GM19438 (cell line): ENCODE data around the gene C1orf167.

Experiments
- ATAC-seq: cut with Tn5 transposase; IDR thresholded peaks from one replicate; pipeline ENCODE4 v1.9.1; 2021; ENCODE audit warnings: low read depth; ENCODE audit not compliant: unreplicated experiment

C1orf167 gene

GRCh38 chr1:11759791-11760190 is 2.2 kb upstream of the C1orf167 start:
- ATAC-seq = no peak

- no peak for ATAC-seq
These were observed 708 bp upstream of the C1orf167 start for GRCh38 chr1:11761285-11761684.

DNA sequence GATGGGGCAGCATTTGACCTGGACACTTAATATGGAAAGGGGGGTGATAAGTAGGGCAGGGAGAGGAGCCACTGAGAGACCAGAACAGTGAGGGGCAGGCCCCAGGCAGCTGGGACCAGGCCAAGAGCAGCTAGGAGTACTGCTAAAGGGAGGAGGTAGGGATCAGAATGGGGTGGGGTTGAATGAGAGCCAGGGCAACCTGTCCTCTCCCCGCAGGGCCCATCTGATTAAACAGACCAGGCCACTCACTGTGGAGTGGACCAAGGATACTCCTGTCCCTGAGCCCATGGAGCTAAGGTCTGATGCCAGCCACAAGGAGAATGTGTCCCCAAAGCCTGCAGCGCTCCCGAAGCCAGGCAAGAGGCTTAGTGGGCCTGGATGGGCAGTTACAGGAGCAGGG is 2.1 kb downstream of the C1orf167 start:
- ATAC-seq = no peak

GRCh38 chr1:11764519-11764918 is 2.5 kb downstream of the C1orf167 start:
- ATAC-seq = no peak

DNA sequence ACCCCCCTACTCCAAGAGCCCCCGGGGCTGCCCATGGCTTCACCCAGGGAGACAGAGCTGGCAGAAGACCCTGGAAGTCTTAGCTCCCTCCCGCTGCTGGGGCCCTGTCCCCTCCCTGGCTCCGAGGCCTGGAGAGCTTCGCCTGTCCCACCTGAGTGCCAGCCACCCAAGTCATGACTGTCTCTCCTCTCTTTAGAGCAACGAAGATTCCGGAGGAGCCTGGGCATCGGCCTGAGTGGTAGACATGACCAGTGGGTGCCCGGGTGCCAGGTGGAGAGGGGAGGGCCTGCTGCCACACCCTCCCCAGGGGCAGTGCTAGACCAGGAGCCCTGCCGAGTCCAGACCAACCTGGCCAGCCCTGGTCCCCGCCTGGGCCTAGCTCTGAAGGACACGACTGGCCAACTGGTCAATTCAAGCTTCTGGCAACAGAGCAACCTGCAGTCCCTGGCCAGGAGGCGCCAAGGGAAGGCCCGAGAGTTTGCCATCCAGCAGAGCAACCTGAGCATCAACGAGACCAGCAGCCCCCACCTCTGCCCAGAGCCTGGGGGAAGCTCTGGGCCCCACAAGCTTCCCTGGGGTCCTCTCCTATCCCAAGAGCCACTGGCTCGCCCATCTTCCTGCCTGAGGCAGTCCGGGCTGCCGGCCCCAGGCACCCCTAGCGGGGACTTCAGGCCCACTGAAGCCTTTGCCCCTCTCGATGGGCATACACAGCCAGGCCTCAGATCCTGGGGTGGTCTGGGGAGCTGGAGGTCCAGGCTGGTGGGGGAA is 3.9 kb downstream of the C1orf167 start:
- no peak for ATAC-seq

GRCh38 chr1:11766429-11766776 is 4.4 kb downstream of the C1orf167 start:
- ATAC-seq = no peak

DNA sequence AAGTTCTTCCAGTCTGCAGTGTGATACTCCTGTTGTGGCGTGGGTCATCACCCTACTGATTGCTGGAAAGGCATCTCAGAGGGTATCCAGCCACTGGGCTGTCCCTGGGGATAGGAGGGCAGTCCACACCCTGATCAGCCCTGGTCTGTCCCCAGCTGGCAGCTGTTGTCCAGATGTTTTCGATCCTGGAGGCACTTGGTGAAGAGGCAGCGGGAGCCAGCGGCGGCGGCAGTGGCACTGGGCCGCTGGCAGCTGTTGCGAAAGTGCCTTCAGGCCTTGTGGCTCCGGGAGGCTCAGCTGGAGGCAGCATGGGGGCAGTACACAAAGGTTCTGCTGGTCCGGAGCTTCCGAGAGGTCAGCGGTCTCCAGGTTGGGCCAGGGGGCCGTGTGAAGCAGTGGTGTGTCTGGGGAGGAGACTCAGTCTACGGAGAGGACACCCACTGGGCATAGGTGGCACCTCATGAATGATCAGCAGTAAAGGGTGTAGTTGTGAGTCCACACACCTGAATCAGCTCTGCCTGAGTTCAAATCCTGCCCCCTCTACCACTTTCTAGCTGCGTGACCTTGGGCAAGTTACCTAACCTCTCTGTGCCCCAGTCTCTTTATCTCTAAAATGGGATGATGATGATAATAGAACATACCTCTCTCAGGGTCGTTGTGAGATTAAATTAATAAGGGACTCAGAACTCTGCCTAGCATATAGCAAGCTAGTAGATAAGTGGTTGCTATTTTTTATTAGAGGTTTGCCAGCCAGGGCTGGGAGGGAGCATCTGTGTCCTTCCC is 6.1 kb downstream of the C1orf167 start:
- no peak for ATAC-seq

DNA sequence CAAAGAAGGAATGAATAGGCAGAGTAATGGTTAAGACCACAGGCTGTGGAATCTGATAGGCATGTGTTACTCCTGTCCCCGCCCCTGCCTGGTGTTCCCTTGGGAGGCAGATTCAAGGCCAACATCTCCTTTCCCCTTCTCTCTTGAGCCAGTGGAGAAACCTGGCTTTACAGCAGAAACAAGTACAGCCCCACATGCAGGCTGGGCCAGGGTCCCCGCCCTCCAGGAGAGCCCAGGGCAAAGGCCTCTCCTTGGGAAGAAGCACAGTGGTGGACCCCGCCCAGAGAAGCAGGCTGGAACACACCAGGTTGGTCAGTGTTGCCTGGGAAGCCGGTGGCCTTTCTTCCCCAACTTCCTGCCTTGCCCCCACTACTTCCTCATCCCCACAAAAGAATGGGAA is 6.8 kb downstream of the C1orf167 start:
- no peak for ATAC-seq

- no peak for ATAC-seq
These were observed 7.3 kb downstream of the C1orf167 start for GRCh38 chr1:11769274-11769673.

DNA sequence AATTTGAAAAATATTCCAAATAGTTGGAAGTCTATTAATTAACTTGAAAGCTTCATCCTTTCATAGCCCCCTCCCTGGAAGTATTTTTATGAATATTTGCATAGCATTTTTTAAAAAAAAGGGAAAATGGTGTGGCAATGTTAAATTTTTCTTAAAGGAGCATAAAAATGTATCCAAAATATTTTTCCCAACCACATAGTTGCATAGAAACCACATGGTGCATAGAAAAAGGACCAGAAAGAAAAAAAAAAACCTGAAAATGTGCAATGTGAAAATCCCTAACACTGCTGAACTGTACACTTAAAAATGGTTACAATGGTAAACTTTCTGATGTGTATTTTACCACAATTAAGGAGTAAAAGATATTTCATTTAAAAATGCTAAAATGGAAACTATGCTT is 8.0 kb downstream of the C1orf167 start:
- no peak for ATAC-seq

GRCh38 chr1:11771481-11772043 is 9.6 kb downstream of the C1orf167 start:
- no peak for ATAC-seq

DNA sequence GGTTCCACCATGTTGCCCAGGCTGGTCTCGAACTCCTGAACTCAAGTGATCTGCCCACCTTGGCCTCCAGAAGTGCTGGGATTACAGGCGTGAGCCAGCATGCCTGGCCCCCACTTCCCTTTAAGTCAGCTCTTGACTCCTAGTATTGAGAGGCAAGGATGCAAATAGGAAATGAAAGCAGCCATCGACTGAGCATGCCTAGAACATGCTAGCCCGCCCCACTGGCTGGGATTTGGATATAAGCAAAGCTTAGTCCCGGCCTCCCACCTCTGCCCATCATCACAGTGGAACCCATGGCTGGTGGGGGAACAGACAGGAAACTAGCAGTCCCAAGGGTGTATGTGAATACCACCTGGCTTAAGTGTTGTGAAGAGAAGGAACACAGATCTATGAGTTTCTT is 10.5 kb downstream of the C1orf167 start:
- ATAC-seq = no peak

- ATAC-seq = no peak
These were observed 12.8 kb downstream of the C1orf167 start for GRCh38 chr1:11774753-11775152.

DNA sequence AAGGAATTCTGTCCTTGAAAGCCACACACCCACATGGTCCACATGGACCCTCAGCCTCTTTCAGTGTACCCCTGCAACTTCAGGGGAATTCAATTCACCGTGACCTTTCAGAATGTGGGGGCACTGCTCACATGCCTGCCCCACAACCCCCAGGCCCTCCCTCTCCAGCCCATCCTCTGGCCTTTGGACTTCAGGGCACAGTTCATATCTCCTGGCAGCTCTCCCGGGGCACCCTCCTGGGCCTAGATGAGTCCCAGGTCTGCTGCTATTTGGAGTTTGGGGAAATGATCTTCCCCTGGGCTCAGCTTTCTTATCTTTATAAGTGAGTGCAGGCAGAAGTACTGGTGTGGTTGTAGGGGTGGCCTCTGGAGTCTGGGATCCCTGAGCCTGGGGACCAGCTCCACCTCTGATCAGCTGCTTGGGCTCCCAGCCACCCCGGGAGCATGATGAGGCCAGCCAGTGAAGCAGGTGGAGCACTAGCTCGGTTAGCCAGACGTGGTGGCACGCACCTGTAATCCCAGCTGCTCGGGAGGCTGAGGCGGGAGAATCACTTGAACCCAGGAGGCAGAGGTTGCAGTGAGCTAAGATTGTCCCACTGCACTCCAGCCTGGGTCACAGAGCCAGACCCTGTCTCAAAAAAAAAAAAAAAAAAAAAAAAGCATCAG is 15.8 kb downstream of the C1orf167 start:
- ATAC-seq = no peak

DNA sequence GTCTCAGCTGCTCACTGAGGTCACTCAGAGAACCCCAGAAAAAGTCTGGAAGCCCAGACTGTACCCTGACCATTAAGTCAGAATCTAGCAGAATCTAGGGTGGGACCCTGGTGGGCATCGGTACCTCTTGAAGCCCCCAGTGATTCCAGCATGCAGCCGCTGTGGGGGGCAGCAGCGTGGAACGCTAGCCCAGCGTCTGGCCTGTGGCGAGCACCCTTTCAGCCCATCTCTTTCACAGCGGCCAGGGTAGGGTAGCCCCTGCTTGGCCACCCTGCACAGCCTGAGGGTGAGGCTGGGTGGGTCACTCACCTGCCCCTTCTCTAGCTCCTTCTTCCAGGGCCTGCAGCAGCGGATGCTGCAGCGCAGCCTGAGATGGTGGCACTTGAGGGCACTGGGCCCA is 16.3 kb downstream of the C1orf167 start:
- ATAC-seq = no peak

DNA sequence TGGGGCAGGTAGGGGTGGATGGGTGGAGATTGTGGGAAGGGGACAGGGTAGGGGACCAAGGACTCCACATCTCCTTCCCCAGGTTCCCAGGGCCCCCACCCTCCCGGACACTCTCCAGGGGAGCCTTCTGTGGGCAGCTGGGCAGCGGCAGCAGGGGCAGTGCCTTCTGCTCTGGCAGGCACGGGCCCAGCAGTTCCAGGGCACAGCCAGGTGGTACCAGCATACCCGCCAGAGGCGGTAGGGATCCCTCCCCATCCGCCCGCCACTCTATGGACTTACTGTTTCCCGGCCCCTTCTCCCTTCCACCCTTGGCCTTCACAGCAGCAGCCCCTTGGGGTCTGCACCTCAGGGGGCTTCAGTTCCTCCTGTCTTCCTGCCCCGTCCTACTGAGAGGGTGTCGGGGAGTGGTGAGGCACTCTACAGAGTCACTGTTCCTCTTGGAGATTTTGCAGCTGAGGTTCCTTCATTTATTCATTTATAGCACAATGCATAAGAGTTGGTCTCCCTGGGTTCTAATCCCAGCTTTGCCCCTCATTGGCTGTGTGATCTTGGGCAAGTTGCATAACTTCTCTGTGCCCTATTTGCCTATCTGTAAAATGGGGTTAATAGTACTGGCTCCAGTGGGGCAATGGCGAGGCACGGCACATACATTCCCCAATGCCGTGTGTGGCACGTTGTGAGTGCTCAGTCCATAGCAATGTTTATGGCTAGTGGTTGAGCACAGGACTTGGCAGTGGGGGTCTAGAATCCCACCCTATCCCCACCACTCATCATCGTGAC is 17.0 kb downstream of the C1orf167 start:
- ATAC-seq = no peak

DNA sequence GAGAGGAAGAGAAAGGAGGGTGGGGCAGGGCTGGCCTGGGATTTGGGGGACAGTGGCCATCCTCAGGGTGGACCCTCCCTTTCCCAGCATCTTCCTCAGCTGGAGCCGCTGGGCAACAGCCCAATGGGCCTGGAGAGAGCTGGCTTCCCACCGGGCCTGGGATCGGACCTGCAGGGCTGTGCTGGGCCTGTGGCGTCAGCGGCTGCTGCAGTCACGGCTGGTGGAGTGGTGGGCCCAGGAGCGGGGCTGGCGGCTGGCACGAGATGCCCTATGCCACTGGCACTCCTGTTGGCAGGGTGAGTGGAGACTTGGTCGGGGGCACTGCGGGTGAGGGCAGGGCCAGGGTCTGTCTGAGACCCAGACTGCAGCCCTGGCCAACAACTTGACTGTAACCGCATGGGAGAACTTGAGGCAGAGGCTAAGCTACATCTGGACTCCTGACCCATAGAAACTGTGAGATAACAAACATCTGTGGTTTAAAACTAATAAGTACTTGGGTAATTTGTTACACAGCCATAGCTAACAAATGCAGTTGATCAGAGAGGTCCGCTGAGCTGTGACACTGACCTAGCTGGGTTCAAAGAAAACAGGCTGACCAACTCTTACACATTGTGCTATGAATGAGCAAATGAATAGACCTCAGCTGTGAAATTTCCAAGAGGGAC is 17.9 kb downstream of the C1orf167 start:
- no peak for ATAC-seq

DNA sequence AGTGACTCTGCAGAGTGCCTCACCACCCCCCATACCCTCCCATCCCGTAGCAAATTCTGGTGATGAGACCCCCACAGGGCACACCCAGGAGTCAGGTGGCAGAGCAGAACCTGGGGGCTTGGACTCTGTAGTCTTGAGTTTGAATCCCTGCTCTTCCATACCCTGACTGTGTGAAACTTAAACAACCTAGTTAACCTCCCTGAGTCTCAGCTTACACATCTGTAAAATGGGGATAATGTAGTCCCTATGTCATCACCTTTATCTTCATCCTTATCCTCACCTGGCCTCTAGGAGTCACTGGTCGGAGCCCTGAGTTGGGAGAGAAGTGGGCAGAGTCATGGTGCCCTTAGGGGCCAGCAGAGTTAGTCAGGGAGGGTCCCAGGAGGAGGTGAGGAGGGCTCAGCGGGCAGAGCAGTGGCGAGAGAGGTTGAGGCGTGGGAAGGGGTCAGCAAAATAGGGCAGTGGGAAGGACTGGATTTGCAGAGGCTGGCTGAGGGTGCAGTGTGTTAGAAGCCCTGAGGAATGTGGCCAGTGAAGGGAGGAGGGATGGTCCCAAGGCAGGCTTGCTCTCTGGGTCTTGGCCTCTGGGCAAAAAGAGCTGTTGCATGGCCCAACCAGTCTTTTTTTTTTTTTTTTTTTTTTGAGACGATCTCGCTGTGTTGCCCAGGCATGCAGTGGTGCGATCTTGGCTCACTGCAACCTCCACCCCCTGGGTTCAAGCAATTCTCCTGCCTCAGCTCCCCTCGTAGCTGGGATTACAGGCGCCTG is 18.6 kb downstream of the C1orf167 start:
- no peak for ATAC-seq

DNA sequence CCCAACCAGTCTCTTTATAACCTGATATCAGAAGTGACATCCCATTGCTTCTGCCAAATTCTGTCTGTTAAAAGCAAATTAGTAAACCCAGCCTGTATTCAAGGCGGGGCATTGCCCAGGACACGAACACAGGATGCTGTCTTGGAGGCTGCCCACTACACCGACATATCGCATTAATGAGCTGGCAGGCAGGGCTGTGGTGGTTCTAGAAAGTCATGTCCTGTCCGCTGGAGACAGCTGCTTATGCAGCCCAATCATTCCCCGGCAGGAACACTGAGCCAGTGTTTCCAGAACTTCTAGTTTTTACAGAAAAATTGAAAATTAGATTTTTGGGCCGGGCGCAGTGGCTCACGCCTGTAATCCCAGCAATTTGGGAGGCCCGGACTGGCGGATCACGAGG is 19.3 kb downstream of the C1orf167 start:
- ATAC-seq = no peak
